ENCODE data around the gene FREM2.

FREM2 gene

GRCh38 chr13:38880397-38880796, 193.5 kb downstream of the FREM2 start:
- TF ChIP-seq SIN3A (IDR thresholded peaks at IDR 0.05; ENCODE audit: borderline replicate concordance, insufficient read depth, low read length) (no peak), POLR2AphosphoS5 (IDR thresholded peaks at IDR 0.05; ENCODE audit: low read depth, low read length) (no peak), FOXP2 (optimal IDR thresholded peaks at IDR 0.05; ENCODE audit: borderline replicate concordance, extremely low read depth, extremely low read length, insufficient read depth) (no peak), TAF1 (IDR thresholded peaks at IDR 0.05; ENCODE audit: borderline replicate concordance, insufficient read depth, low read length) (no peak)
- TF ChIP-seq, protein P1, sequence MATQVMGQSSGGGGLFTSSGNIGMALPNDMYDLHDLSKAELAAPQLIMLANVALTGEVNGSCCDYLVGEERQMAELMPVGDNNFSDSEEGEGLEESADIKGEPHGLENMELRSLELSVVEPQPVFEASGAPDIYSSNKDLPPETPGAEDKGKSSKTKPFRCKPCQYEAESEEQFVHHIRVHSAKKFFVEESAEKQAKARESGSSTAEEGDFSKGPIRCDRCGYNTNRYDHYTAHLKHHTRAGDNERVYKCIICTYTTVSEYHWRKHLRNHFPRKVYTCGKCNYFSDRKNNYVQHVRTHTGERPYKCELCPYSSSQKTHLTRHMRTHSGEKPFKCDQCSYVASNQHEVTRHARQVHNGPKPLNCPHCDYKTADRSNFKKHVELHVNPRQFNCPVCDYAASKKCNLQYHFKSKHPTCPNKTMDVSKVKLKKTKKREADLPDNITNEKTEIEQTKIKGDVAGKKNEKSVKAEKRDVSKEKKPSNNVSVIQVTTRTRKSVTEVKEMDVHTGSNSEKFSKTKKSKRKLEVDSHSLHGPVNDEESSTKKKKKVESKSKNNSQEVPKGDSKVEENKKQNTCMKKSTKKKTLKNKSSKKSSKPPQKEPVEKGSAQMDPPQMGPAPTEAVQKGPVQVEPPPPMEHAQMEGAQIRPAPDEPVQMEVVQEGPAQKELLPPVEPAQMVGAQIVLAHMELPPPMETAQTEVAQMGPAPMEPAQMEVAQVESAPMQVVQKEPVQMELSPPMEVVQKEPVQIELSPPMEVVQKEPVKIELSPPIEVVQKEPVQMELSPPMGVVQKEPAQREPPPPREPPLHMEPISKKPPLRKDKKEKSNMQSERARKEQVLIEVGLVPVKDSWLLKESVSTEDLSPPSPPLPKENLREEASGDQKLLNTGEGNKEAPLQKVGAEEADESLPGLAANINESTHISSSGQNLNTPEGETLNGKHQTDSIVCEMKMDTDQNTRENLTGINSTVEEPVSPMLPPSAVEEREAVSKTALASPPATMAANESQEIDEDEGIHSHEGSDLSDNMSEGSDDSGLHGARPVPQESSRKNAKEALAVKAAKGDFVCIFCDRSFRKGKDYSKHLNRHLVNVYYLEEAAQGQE (IDR thresholded peaks at IDR 0.05; ENCODE audit: insufficient read depth in 1 of 2, low read depth in 2 of 2, low read length in 2 of 2), result no peak

DNA sequence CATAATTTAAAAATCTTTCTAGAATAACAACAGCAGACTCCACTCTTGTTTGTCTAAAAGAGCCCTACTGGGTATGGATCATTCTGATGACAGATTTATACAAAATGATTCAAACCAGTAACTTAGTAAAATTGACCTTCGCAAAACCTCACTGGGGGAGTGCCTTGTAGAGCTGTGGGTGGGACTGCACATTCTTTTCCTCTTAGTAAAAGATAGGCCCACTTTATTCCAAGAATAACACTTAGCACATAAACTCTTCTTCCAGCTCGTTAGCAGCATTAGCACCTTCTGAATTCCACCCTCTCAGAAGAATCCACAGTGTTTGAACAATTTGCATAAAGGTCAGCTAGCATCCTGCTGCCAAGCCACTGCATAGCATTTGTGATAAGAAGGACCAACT, 196.9 kb downstream of the FREM2 start:
- TF ChIP-seq TAF1 (IDR thresholded peaks at IDR 0.05; ENCODE audit: borderline replicate concordance, insufficient read depth, low read length), result no peak
- TF ChIP-seq SIN3A (IDR thresholded peaks at IDR 0.05; ENCODE audit: borderline replicate concordance, insufficient read depth, low read length), result no peak
- TF ChIP-seq, protein P1 (IDR thresholded peaks at IDR 0.05; ENCODE audit: insufficient read depth in 1 of 2, low read depth in 2 of 2, low read length in 2 of 2), result no peak
- no peak for TF ChIP-seq FOXP2 (optimal IDR thresholded peaks at IDR 0.05; ENCODE audit: borderline replicate concordance, extremely low read depth, extremely low read length, insufficient read depth)
- no peak for TF ChIP-seq POLR2AphosphoS5 (IDR thresholded peaks at IDR 0.05; ENCODE audit: low read depth, low read length)

DNA sequence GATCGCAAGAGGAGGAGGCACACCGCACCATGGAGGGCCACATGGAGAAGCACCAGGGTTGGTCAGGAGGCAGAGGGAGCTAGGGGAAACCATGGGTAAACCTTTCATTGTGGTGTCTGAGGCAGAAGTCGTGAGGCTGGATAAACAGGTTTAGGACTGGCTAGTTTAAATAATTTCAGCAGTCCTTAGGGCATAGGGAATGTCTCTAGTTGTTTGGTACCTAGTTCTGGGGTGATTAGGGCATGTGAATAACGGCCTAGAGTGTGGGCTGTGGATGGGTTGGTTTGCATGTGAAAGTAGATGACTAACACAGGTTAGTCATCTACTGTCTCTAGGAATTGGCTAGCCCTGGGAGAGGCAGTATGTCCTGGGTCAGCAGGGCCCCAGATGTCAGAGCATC, 201.4 kb downstream of the FREM2 start:
- TF ChIP-seq FOXP2 (optimal IDR thresholded peaks at IDR 0.05; ENCODE audit: borderline replicate concordance, extremely low read depth, extremely low read length, insufficient read depth) (no peak), SIN3A (IDR thresholded peaks at IDR 0.05; ENCODE audit: borderline replicate concordance, insufficient read depth, low read length) (no peak), POLR2AphosphoS5 (IDR thresholded peaks at IDR 0.05; ENCODE audit: low read depth, low read length) (no peak), TAF1 (IDR thresholded peaks at IDR 0.05; ENCODE audit: borderline replicate concordance, insufficient read depth, low read length) (no peak)
- TF ChIP-seq, protein P1 (IDR thresholded peaks at IDR 0.05; ENCODE audit: insufficient read depth in 1 of 2, low read depth in 2 of 2, low read length in 2 of 2), result no peak

DNA sequence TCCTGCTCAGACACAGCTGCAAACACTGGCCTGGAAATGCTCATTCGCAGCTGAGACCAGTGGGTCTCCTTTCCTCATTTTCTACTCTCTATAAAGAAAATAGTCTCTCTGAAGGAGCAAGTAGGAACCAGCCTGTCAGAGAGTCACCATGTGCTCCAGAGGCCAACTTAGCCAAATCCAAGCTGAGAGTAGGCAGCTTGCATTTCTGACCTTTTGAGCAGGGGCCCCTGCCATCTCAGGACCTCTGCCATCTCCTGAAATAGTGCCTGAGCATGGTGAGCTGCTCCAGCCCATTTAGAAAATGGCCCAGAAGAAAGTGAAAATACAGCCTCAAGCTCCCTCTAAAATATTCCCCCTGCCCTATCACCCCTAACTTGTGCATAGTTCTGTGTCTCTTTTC, 208.2 kb downstream of the FREM2 start:
- no peak for TF ChIP-seq POLR2AphosphoS5 (IDR thresholded peaks at IDR 0.05; ENCODE audit: low read depth, low read length)
- no peak for TF ChIP-seq TAF1 (IDR thresholded peaks at IDR 0.05; ENCODE audit: borderline replicate concordance, insufficient read depth, low read length)
- TF ChIP-seq SIN3A (IDR thresholded peaks at IDR 0.05; ENCODE audit: borderline replicate concordance, insufficient read depth, low read length), result no peak
- no peak for TF ChIP-seq FOXP2 (optimal IDR thresholded peaks at IDR 0.05; ENCODE audit: borderline replicate concordance, extremely low read depth, extremely low read length, insufficient read depth)
- TF ChIP-seq, protein P1 (IDR thresholded peaks at IDR 0.05; ENCODE audit: insufficient read depth in 1 of 2, low read depth in 2 of 2, low read length in 2 of 2), result no peak

GRCh38 chr13:38897521-38897920, 210.6 kb downstream of the FREM2 start:
- TF ChIP-seq SIN3A (IDR thresholded peaks at IDR 0.05; ENCODE audit: borderline replicate concordance, insufficient read depth, low read length) (no peak), TAF1 (IDR thresholded peaks at IDR 0.05; ENCODE audit: borderline replicate concordance, insufficient read depth, low read length) (no peak), POLR2AphosphoS5 (IDR thresholded peaks at IDR 0.05; ENCODE audit: low read depth, low read length) (no peak), FOXP2 (optimal IDR thresholded peaks at IDR 0.05; ENCODE audit: borderline replicate concordance, extremely low read depth, extremely low read length, insufficient read depth) (no peak)
- TF ChIP-seq, protein P1 (IDR thresholded peaks at IDR 0.05; ENCODE audit: insufficient read depth in 1 of 2, low read depth in 2 of 2, low read length in 2 of 2), result no peak
